Effector memory CD8-positive, alpha-beta T cell (primary cell): ENCODE measurements around the gene SGPP1.
"Not testable (repeated sequence)": the region's sequence is repeated elsewhere in the genome, so short reads cannot be mapped to it uniquely, and the experiment has no call there.

Source experiments
- ATAC-seq: fragments of 150-1000 bp; cut with Tn5 transposase; replicated peaks from 2 replicates; pipeline ENCODE4 v1.10.0; 2021; ENCODE audit warnings: mild to moderate bottlenecking, moderate library complexity
- DNase-seq, 3 experiments: peaks; one replicate each; pipeline ENCODE4 v3.0.0; 2021
- H3K27ac Mint-ChIP-seq, 2 donors: one replicate each; pipeline ENCODE4 v1.8.0; 2022; ENCODE audit warnings: mild to moderate bottlenecking in 2 of 2, mixed read lengths in 2 of 2, moderate library complexity in 2 of 2
- H3K27me3 Mint-ChIP-seq, 2 donors: one replicate each; pipeline ENCODE4 v1.8.0; 2022; ENCODE audit warnings: mixed read lengths in 2 of 2
- H3K36me3 Mint-ChIP-seq: one replicate; pipeline ENCODE4 v1.8.0; 2022; ENCODE audit warnings: mild to moderate bottlenecking, moderate library complexity, mixed read lengths; ENCODE audit not compliant: insufficient read depth
- H3K4me1 Mint-ChIP-seq, 2 donors: one replicate each; pipeline ENCODE4 v1.8.0; 2022; ENCODE audit warnings: low read depth in 2 of 2, mixed read lengths in 2 of 2
- H3K4me3 Mint-ChIP-seq, 2 donors: one replicate each; pipeline ENCODE4 v1.8.0; 2022; ENCODE audit warnings: mild to moderate bottlenecking in 2 of 2, mixed read lengths in 2 of 2, moderate library complexity in 2 of 2
- H3K9me3 Mint-ChIP-seq, 2 donors: one replicate each; pipeline ENCODE4 v1.8.0; 2022; ENCODE audit warnings: mixed read lengths in 2 of 2

Gene SGPP1

GRCh38 chr14:63654936-63655335 is 72.9 kb downstream of the SGPP1 start:
- no peak overlapping the region for H3K4me3 Mint-ChIP-seq
- peaks cover 16% of the 10 kb centered on the region for H3K36me3 Mint-ChIP-seq
- DNase-seq (no peak), ATAC-seq (no peak)
- no peak overlapping the region for H3K27ac Mint-ChIP-seq
- H3K4me1 Mint-ChIP-seq: peaks cover 8 to 9% of the 10 kb centered on the region in 2 donors
- no peaks in the 10 kb centered on the region for H3K9me3 Mint-ChIP-seq
- H3K27me3 Mint-ChIP-seq: no peaks in the 10 kb centered on the region

GRCh38 chr14:63654346-63654745 is 73.5 kb downstream of the SGPP1 start:
- H3K9me3 Mint-ChIP-seq: no peaks in the 10 kb centered on the region
- H3K27ac Mint-ChIP-seq: no peak overlapping the region
- peaks cover 13 to 14% of the 10 kb centered on the region in 2 donors for H3K4me1 Mint-ChIP-seq
- no peaks in the 10 kb centered on the region for H3K27me3 Mint-ChIP-seq
- H3K4me3 Mint-ChIP-seq: no peak overlapping the region
- H3K36me3 Mint-ChIP-seq: peaks cover 14% of the 10 kb centered on the region
- DNase-seq (no peak), ATAC-seq (no peak)

- H3K27me3 Mint-ChIP-seq: no peaks in the 10 kb centered on the region
- DNase-seq (no peak), ATAC-seq (no peak)
- no peaks in the 10 kb centered on the region for H3K9me3 Mint-ChIP-seq
- H3K4me3 Mint-ChIP-seq: no peak overlapping the region
- peak overlapping the region; percentile 49 to 97 for H3K27ac Mint-ChIP-seq
- H3K4me1 Mint-ChIP-seq: peaks cover 14% of the 10 kb centered on the region in 2 donors
- peaks cover 12% of the 10 kb centered on the region for H3K36me3 Mint-ChIP-seq
These were observed 75.5 kb downstream of the SGPP1 start for GRCh38 chr14:63652406-63652805.

- H3K4me3 Mint-ChIP-seq: peak overlapping the region; percentile 63 to 65
- DNase-seq (peak; percentile 30 to 50 (median 37)), ATAC-seq (peak; percentile 97)
- no peaks in the 10 kb centered on the region for H3K27me3 Mint-ChIP-seq
- peaks cover 14% of the 10 kb centered on the region in 2 donors for H3K4me1 Mint-ChIP-seq
- no peaks in the 10 kb centered on the region for H3K9me3 Mint-ChIP-seq
- H3K27ac Mint-ChIP-seq: peak overlapping the region; percentile 96 to 97
- H3K36me3 Mint-ChIP-seq: peaks cover 12% of the 10 kb centered on the region
These were observed 77.5 kb downstream of the SGPP1 start for GRCh38 chr14:63650256-63650952.

GRCh38 chr14:63647696-63648410 is 80.0 kb downstream of the SGPP1 start:
- H3K36me3 Mint-ChIP-seq: peaks cover 7% of the 10 kb centered on the region
- no peaks in the 10 kb centered on the region for H3K9me3 Mint-ChIP-seq
- no peaks in the 10 kb centered on the region for H3K27me3 Mint-ChIP-seq
- H3K4me1 Mint-ChIP-seq: peaks cover 14% of the 10 kb centered on the region in 2 donors
- ATAC-seq (no peak), DNase-seq (no peak)
- H3K27ac Mint-ChIP-seq: peak overlapping the region in 1 of 2 donors; percentile 35
- H3K4me3 Mint-ChIP-seq: no peak overlapping the region

- H3K9me3 Mint-ChIP-seq: no peaks in the 10 kb centered on the region
- H3K4me3 Mint-ChIP-seq: no peak overlapping the region
- peaks cover 5 to 8% of the 10 kb centered on the region in 2 donors for H3K4me1 Mint-ChIP-seq
- DNase-seq (no peak), ATAC-seq (no peak)
- H3K36me3 Mint-ChIP-seq: peaks cover 16% of the 10 kb centered on the region
- H3K27ac Mint-ChIP-seq: no peak overlapping the region
- H3K27me3 Mint-ChIP-seq: no peaks in the 10 kb centered on the region
These were observed 83.1 kb downstream of the SGPP1 start for GRCh38 chr14:63644741-63645140.

GRCh38 chr14:63642656-63643382 is 85.0 kb downstream of the SGPP1 start:
- Mint-ChIP-seq H3K9me3 (no peaks in the 10 kb centered on the region), H3K4me1 (peaks cover 12 to 14% of the 10 kb centered on the region in 2 donors), H3K36me3 (peaks cover 19% of the 10 kb centered on the region)

GRCh38 chr14:63642229-63642611 is 85.6 kb downstream of the SGPP1 start:
- H3K9me3 Mint-ChIP-seq: no peaks in the 10 kb centered on the region

More at GRCh38 chr14:63642656-63643382, 85.0 kb downstream of the SGPP1 start:
- Mint-ChIP-seq H3K27me3 (no peaks in the 10 kb centered on the region), H3K4me3 (peak overlapping the region; percentile 83 to 86), H3K27ac (peak overlapping the region; percentile 96 to 97)
- ATAC-seq (no peak), DNase-seq (no peak)

GRCh38 chr14:63641473-63642228 is 86.2 kb downstream of the SGPP1 start, which contains the start of gene WDR89:
Gene WDR89 (minus strand): TSS chr14:63641871. CDS start chr14:63599942, 41,929 bp downstream.
- Mint-ChIP-seq H3K4me1 (peaks cover 15 to 19% of the 10 kb centered on the region in 2 donors), H3K27me3 (no peaks in the 10 kb centered on the region), H3K27ac (peak within 1 kb of the TSS; percentile 96 to 97), H3K9me3 (no peaks in the 10 kb centered on the region), H3K4me3 (peak within 1 kb of the TSS; percentile 83 to 86), H3K36me3 (peaks cover 21% of the 10 kb centered on the region)
- DNase-seq: peak; percentile 92 to 94 (median 93)
- ATAC-seq: peak; percentile 80

More at GRCh38 chr14:63642229-63642611, 85.6 kb downstream of the SGPP1 start:
- Mint-ChIP-seq H3K36me3 (peaks cover 21% of the 10 kb centered on the region), H3K27me3 (no peaks in the 10 kb centered on the region), H3K27ac (peak overlapping the region; percentile 96 to 97), H3K4me1 (peaks cover 11 to 14% of the 10 kb centered on the region in 2 donors), H3K4me3 (peak overlapping the region; percentile 83 to 86)
- DNase-seq: peak; percentile 83 to 85 (median 83)
- ATAC-seq: peak; percentile 61

GRCh38 chr14:63638493-63638892 is 89.4 kb downstream of the SGPP1 start:
- no peaks in the 10 kb centered on the region for H3K9me3 Mint-ChIP-seq
- peaks cover 22 to 34% of the 10 kb centered on the region in 2 donors for H3K4me1 Mint-ChIP-seq
- H3K27me3 Mint-ChIP-seq: no peaks in the 10 kb centered on the region
- peaks cover 30% of the 10 kb centered on the region for H3K36me3 Mint-ChIP-seq
- ATAC-seq (no peak), DNase-seq (no peak)
- peak overlapping the region; percentile 74 to 96 for H3K27ac Mint-ChIP-seq
- H3K4me3 Mint-ChIP-seq: peak overlapping the region in 1 of 2 donors; percentile 83

GRCh38 chr14:63636094-63636635 is 91.7 kb downstream of the SGPP1 start:
- not testable (repeated sequence) for ATAC-seq, DNase-seq, H3K27me3 Mint-ChIP-seq, H3K4me3 Mint-ChIP-seq, H3K9me3 Mint-ChIP-seq
- Mint-ChIP-seq H3K36me3 (peaks cover 18% of the 10 kb centered on the region), H3K4me1 (peaks cover 18 to 40% of the 10 kb centered on the region in 2 donors), H3K27ac (peak overlapping the region in 1 of 2 donors; percentile 14)
